ENCODE data around the gene SH3TC1. TPM values are rescaled to one million over a fixed set of nuclear protein-coding genes. Genes with fewer than 3 reads are reported as not detected.

The SH3TC1 gene
- total and polyA plus RNA-seq, 4 experiments from 2014 or later, result 7.9 to 41.3 (median 25.7) TPM

DNA sequence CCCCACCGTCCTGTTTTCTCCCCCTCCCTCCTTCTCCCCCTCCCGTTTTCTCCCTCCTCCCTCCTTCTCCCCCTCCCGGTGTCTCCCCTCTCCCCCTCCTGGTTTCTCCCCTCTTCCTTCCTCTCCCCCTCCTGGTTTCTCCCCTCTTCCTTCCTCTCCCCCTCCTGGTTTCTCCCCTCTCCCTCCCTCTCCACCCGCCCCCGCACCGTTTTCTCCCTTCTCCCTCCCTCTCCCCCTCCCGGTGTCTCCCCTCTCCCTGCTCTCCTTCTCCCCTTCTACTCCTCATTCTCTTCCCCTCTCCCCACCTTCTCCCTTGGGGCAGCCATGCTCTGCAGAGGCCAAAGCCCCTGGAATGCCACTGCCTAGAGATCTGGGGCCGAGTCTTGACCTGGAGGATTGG is 12.2 kb downstream of the SH3TC1 start:
- intact Hi-C loops (cut with micrococcal nuclease), result no loop called here
- Histone ChIP-seq H3K27ac (ENCODE audit: low read depth, low read length) (no peak overlapping the region), H3K27me3 (ENCODE audit: insufficient read depth, low read length) (no peaks in the 10 kb centered on the region), H3K4me1 (ENCODE audit: insufficient read depth, low read length) (no peaks in the 10 kb centered on the region), H3K36me3 (ENCODE audit: insufficient read depth, low read length) (peaks cover 10% of the 10 kb centered on the region), H3K4me3 (ENCODE audit: low read length in 2 of 2) (no peak overlapping the region), H3K9me3 (ENCODE audit: control insufficient read depth in 1 of 2, low read length in 2 of 2) (no peaks in the 10 kb centered on the region)
- peaks cover 3 to 8% (median 5%) of the 10 kb centered on the region in 4 donors for H3K4me1 Mint-ChIP-seq
- POLR2A ChIA-PET (ENCODE audit: partially characterized antibody), result no interaction called here
- H3K36me3 Mint-ChIP-seq, result peaks cover 8 to 30% of the 10 kb centered on the region in 2 donors
- peak in 1 of 5 donors; percentile 5 for DNase-seq
- CTCF ChIA-PET (ENCODE audit: partially characterized antibody), result interaction anchor here (1.2 kb wide), 1 partner anchor 35 kb away, joined by 3 read pairs; no protein-coding TSS in a partner anchor
- no peak overlapping the region for H3K27ac Mint-ChIP-seq
- H3K27me3 Mint-ChIP-seq, result no peaks in the 10 kb centered on the region
- H3K9me3 Mint-ChIP-seq, result peaks cover 0 to 1% (median 0%) of the 10 kb centered on the region in 8 donors
- H3K4me3 Mint-ChIP-seq, result no peak overlapping the region

DNA sequence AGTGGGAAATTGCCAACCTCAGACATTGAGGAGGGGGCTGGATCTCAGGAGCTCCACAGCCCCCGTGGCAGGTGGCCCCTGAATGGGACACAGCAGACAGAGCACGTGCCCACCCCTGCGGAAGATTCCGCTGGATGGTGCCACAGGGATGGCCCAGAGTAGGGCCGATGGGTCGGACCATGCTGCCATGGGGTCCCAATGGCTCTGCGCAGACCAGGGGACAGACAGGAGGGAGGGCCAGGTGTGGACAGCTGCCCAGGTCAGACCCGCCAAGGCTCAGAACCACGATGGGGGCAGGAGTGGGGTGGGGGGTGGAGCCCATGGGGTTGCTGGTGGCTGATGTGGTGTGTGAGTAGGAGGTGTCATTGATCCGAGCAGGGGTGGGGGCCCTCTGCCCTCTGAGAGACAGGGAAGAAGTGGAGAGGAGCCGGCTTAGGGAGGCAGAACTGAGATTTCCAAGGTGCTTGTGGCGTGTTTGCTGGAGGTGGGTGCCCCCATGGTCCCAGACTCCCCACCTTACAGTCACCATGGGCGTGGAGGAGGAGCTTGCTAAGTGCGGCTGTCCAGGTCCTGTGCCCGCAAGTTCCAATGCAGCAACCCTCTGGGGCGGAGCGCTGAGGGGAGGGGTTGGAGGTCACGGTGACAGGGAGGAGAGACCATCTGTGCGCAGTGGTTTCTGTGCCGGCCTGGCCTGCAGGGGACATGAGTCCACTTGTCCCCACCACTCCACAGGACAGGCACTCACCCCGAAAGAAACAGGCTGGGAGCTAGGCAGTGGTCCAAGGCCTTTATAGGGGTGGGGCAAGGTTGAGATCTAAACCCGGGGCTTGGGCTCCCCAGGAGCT is 12.9 kb downstream of the SH3TC1 start:
- Mint-ChIP-seq H3K36me3 (peaks cover 4 to 32% of the 10 kb centered on the region in 2 donors), H3K4me1 (peaks cover 2 to 7% (median 4%) of the 10 kb centered on the region in 4 donors)

DNA sequence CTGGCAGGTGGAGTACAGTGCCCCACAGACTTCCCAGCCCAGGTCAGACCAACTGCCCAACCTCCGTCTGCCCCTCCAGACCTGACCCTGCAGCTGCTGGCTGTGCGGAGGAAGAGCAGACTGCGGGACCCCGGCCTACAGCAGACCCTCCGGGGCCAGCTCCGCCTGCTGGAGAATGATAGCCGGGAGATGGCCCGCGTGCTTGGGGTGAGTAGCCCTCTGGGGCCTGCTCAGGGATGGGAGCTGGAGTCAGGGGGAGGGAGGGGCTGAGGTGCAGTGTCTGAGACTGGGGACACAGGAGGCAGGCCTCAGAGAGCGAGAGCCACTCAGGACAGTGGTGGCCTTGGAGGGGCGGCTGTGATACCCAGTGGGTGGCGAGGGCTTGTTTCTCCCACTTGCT is 13.5 kb downstream of the SH3TC1 start:
- H3K9me3 ChIP-seq (ENCODE audit: control insufficient read depth in 1 of 2, low read length in 2 of 2), result no peaks in the 10 kb centered on the region
- peaks cover 0 to 1% (median 0%) of the 10 kb centered on the region in 8 donors for H3K9me3 Mint-ChIP-seq
- H3K4me1 Mint-ChIP-seq, result peaks cover 0 to 4% (median 1%) of the 10 kb centered on the region in 4 donors
- no peaks in the 10 kb centered on the region for H3K27me3 Mint-ChIP-seq
- H3K27ac Mint-ChIP-seq, result peak overlapping the region in 1 of 7 donors; percentile 51
- H3K4me1 ChIP-seq (ENCODE audit: insufficient read depth, low read length), result peaks cover 4% of the 10 kb centered on the region
- ChIA-PET POLR2A (ENCODE audit: partially characterized antibody) (no interaction called here), CTCF (ENCODE audit: partially characterized antibody) (no interaction called here)
- intact Hi-C loops (cut with micrococcal nuclease), result no loop called here
- no peak overlapping the region for H3K4me3 Mint-ChIP-seq
- peaks cover 10% of the 10 kb centered on the region for H3K36me3 ChIP-seq (ENCODE audit: insufficient read depth, low read length)
- H3K27me3 ChIP-seq (ENCODE audit: insufficient read depth, low read length), result no peaks in the 10 kb centered on the region
- peaks cover 3 to 32% of the 10 kb centered on the region in 2 donors for H3K36me3 Mint-ChIP-seq
- no peak overlapping the region for H3K4me3 ChIP-seq (ENCODE audit: low read length in 2 of 2)
- no peak for DNase-seq
- H3K27ac ChIP-seq (ENCODE audit: low read depth, low read length), result no peak overlapping the region

More for the DNA sequence above, 12.9 kb downstream of the SH3TC1 start:
- H3K36me3 ChIP-seq (ENCODE audit: insufficient read depth, low read length), result peaks cover 10% of the 10 kb centered on the region
- ChIA-PET CTCF (ENCODE audit: partially characterized antibody) (no interaction called here), POLR2A (ENCODE audit: partially characterized antibody) (no interaction called here)
- Mint-ChIP-seq H3K4me3 (no peak overlapping the region), H3K9me3 (peaks cover 0 to 1% (median 0%) of the 10 kb centered on the region in 8 donors), H3K27ac (peak overlapping the region in 3 of 7 donors; percentile 51 to 53 (median 52)), H3K27me3 (no peaks in the 10 kb centered on the region)
- no peaks in the 10 kb centered on the region for H3K27me3 ChIP-seq (ENCODE audit: insufficient read depth, low read length)
- intact Hi-C loops (cut with micrococcal nuclease), result no loop called here
- H3K4me1 ChIP-seq (ENCODE audit: insufficient read depth, low read length), result no peaks in the 10 kb centered on the region
- no peaks in the 10 kb centered on the region for H3K9me3 ChIP-seq (ENCODE audit: control insufficient read depth in 1 of 2, low read length in 2 of 2)
- DNase-seq, result peak in 1 of 5 donors; percentile 13
- no peak overlapping the region for H3K27ac ChIP-seq (ENCODE audit: low read depth, low read length)
- H3K4me3 ChIP-seq (ENCODE audit: low read length in 2 of 2), result no peak overlapping the region

DNA sequence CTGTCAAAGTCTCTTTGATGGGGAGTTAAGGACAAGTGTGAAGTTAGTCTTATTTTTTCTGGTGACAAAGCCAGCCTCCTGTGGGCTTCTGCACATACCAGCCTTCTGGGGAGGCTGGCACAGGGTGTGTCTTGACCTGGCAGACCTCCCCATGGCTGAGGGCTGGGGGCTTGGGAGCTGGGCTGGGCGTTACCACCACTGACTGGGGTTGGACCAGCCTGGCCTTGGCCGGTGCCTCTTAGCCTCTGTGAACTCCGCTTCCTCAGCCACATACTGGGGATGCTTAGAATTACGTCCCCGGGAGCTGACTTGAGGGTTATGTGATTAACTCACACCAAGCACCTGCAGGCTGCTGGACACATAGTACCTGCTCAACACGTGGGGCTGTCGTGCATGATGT is 14.0 kb downstream of the SH3TC1 start:
- intact Hi-C loops (cut with micrococcal nuclease), result no loop called here
- H3K4me3 ChIP-seq (ENCODE audit: low read length in 2 of 2), result no peak overlapping the region
- H3K27me3 Mint-ChIP-seq, result no peaks in the 10 kb centered on the region
- H3K9me3 ChIP-seq (ENCODE audit: control insufficient read depth in 1 of 2, low read length in 2 of 2), result no peaks in the 10 kb centered on the region
- H3K36me3 Mint-ChIP-seq, result peaks cover 3 to 31% of the 10 kb centered on the region in 2 donors
- H3K27ac Mint-ChIP-seq, result no peak overlapping the region
- H3K4me1 Mint-ChIP-seq, result peaks cover 0 to 5% (median 2%) of the 10 kb centered on the region in 4 donors
- peaks cover 10% of the 10 kb centered on the region for H3K36me3 ChIP-seq (ENCODE audit: insufficient read depth, low read length)
- no peak for DNase-seq
- H3K4me3 Mint-ChIP-seq, result no peak overlapping the region
- ChIA-PET CTCF (ENCODE audit: partially characterized antibody) (no interaction called here), POLR2A (ENCODE audit: partially characterized antibody) (no interaction called here)
- H3K27me3 ChIP-seq (ENCODE audit: insufficient read depth, low read length), result no peaks in the 10 kb centered on the region
- H3K4me1 ChIP-seq (ENCODE audit: insufficient read depth, low read length), result peaks cover 9% of the 10 kb centered on the region
- peaks cover 0 to 1% (median 0%) of the 10 kb centered on the region in 8 donors for H3K9me3 Mint-ChIP-seq
- no peak overlapping the region for H3K27ac ChIP-seq (ENCODE audit: low read depth, low read length)

- POLR2A ChIA-PET (ENCODE audit: partially characterized antibody), result interaction anchor here (0.6 kb wide), 1 partner anchor 10 kb away, joined by 4 read pairs; no protein-coding TSS in a partner anchor
- CTCF ChIA-PET (ENCODE audit: partially characterized antibody), result no interaction called here
- Mint-ChIP-seq H3K4me3 (no peak overlapping the region), H3K4me1 (peaks cover 1 to 7% (median 5%) of the 10 kb centered on the region in 4 donors), H3K27me3 (no peaks in the 10 kb centered on the region), H3K27ac (peak overlapping the region in 1 of 7 donors; percentile 69), H3K36me3 (peaks cover 7 to 35% of the 10 kb centered on the region in 2 donors), H3K9me3 (peaks cover 0 to 1% (median 0%) of the 10 kb centered on the region in 8 donors)
- H3K4me3 ChIP-seq (ENCODE audit: low read length in 2 of 2), result no peak overlapping the region
- peaks cover 10% of the 10 kb centered on the region for H3K4me1 ChIP-seq (ENCODE audit: insufficient read depth, low read length)
- H3K9me3 ChIP-seq (ENCODE audit: control insufficient read depth in 1 of 2, low read length in 2 of 2), result no peaks in the 10 kb centered on the region
- intact Hi-C loops (cut with micrococcal nuclease), result no loop called here
- no peak overlapping the region for H3K27ac ChIP-seq (ENCODE audit: low read depth, low read length)
- no peaks in the 10 kb centered on the region for H3K27me3 ChIP-seq (ENCODE audit: insufficient read depth, low read length)
- DNase-seq, result no peak
- peaks cover 5% of the 10 kb centered on the region for H3K36me3 ChIP-seq (ENCODE audit: insufficient read depth, low read length)
Observed at GRCh38 chr4:8214136-8214535, 15.0 kb downstream of the SH3TC1 start.

DNA sequence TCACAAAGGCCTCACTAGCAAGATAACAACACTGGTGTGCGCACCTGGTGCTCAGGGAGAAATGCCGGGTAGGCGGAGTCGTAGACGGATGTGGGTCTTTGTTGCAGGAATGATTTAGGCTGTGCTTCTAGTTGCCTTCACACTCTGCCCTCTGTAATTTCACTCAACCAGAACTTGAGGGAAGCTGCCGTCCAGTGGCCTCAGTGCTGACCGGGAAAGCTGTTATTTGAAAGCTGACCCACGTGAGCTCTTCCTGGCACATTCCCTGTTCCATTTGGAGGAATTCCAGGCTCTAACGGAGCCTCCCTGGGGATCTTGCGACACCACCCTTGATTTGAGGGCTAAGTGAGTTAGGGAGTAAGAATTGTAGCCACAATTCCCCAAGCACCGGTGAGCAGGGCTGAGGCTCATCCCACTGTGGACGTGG is 15.9 kb downstream of the SH3TC1 start:
- peaks cover 13 to 41% of the 10 kb centered on the region in 2 donors for H3K36me3 Mint-ChIP-seq
- peaks cover 3 to 11% (median 5%) of the 10 kb centered on the region in 4 donors for H3K4me1 Mint-ChIP-seq
- H3K27me3 ChIP-seq (ENCODE audit: insufficient read depth, low read length), result no peaks in the 10 kb centered on the region
- no peak overlapping the region for H3K4me3 ChIP-seq (ENCODE audit: low read length in 2 of 2)
- ChIA-PET POLR2A (ENCODE audit: partially characterized antibody) (no interaction called here), CTCF (ENCODE audit: partially characterized antibody) (interaction anchor here (1.1 to 1.2 kb wide), 2 partner anchors 27 to 38 kb away, joined by 3 read pairs; no protein-coding TSS in a partner anchor)
- H3K9me3 Mint-ChIP-seq, result peaks cover 0 to 1% (median 0%) of the 10 kb centered on the region in 8 donors
- H3K36me3 ChIP-seq (ENCODE audit: insufficient read depth, low read length), result peaks cover 11% of the 10 kb centered on the region
- no peak overlapping the region for H3K4me3 Mint-ChIP-seq
- H3K9me3 ChIP-seq (ENCODE audit: control insufficient read depth in 1 of 2, low read length in 2 of 2), result no peaks in the 10 kb centered on the region
- intact Hi-C loops (cut with micrococcal nuclease), result no loop called here
- H3K27me3 Mint-ChIP-seq, result no peaks in the 10 kb centered on the region
- H3K27ac Mint-ChIP-seq, result peak overlapping the region in 3 of 7 donors; percentile 4 to 65 (median 37)
- no peak for DNase-seq
- H3K4me1 ChIP-seq (ENCODE audit: insufficient read depth, low read length), result peaks cover 10% of the 10 kb centered on the region
- H3K27ac ChIP-seq (ENCODE audit: low read depth, low read length), result no peak overlapping the region

DNA sequence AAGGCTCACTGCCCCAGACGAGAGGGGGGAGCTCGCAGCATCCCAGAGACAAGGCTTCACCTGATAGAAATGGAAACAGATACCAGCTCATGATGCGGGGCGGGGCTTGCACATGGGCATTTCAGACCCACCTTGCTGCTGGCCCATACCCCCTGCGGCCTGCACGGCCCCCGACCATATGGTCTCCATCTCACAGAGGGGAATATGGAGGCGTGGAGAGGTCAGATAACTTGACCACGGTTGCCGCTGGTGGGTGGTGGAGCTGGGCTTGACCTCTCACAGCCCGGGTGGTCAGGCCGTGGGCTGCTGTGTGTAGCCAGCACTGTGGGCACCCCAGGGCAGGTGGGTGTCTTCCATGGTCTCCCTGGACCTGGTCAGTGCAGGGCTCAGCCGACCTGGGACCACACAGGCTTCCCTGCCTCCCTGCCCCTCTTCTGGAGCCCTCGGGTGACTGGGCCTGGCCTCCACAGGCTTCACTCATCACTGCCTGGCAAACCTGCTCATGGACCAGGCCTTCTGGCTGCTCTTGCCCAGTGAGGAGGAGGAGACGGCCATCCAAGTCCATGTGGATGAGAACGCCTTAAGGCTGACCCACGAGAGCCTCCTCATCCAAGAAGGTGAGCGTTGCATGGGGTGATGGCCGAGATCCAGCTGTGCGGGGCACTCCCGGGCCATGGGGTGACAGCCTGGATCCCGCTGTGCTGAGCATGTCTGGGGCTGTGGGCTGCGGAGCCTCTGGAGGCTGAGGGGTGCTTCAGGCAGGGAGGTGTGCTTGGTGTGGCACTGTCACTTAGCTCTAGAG is 16.8 kb downstream of the SH3TC1 start:
- ChIA-PET POLR2A (ENCODE audit: partially characterized antibody) (no interaction called here), CTCF (ENCODE audit: partially characterized antibody) (interaction anchor here (1.1 to 1.4 kb wide), 3 partner anchors 13 to 39 kb away, joined by 3 read pairs; no protein-coding TSS in a partner anchor)
- Histone ChIP-seq H3K9me3 (ENCODE audit: control insufficient read depth in 1 of 2, low read length in 2 of 2) (no peaks in the 10 kb centered on the region), H3K27me3 (ENCODE audit: insufficient read depth, low read length) (no peaks in the 10 kb centered on the region), H3K4me3 (ENCODE audit: low read length in 2 of 2) (no peak overlapping the region), H3K36me3 (ENCODE audit: insufficient read depth, low read length) (peaks cover 17% of the 10 kb centered on the region), H3K4me1 (ENCODE audit: insufficient read depth, low read length) (peaks cover 14% of the 10 kb centered on the region), H3K27ac (ENCODE audit: low read depth, low read length) (no peak overlapping the region)
- Mint-ChIP-seq H3K36me3 (peaks cover 20 to 49% of the 10 kb centered on the region in 2 donors), H3K4me1 (peaks cover 6 to 19% (median 9%) of the 10 kb centered on the region in 4 donors), H3K27me3 (no peaks in the 10 kb centered on the region), H3K9me3 (peaks cover 0 to 1% (median 0%) of the 10 kb centered on the region in 8 donors), H3K27ac (peak overlapping the region in 4 of 7 donors; percentile 4 to 59 (median 49)), H3K4me3 (no peak overlapping the region)
- intact Hi-C loops (cut with micrococcal nuclease), result no loop called here
- no peak for DNase-seq
